GM23248 (cell line): ENCODE data around the gene GJA3. TPM values are rescaled to one million over a fixed set of nuclear protein-coding genes. Genes with fewer than 3 reads are reported as not detected.

Experiments
- DNase-seq: peaks from one replicate; pipeline ENCODE4 v3.0.0-alpha.2; 2015
- H2AFZ ChIP-seq: fragments of 200-600 bp; sonication (generic); 2 replicates; pipeline ENCODE4 v1.6.1; 2016; ENCODE audit warnings: antibody characterized with exemption
- H3F3A ChIP-seq: fragments of 200-600 bp; sonication (generic); 2 replicates; pipeline ENCODE4 v1.6.1; 2016; ENCODE audit warnings: mild to moderate bottlenecking, antibody characterized with exemption, mixed run types; ENCODE audit not compliant: insufficient read depth
- H3K27ac ChIP-seq: fragments of 200-600 bp; sonication (generic); 2 replicates; pipeline ENCODE4 v1.5.1; 2016; ENCODE audit warnings: mild to moderate bottlenecking
- H3K27me3 ChIP-seq: fragments of 200-600 bp; sonication (generic); replicated peaks from 2 replicates; pipeline ENCODE4 v1.6.1; 2016; ENCODE audit warnings: mild to moderate bottlenecking; ENCODE audit not compliant: insufficient read depth
- H3K36me3 ChIP-seq: fragments of 200-600 bp; sonication (generic); 2 replicates; pipeline ENCODE4 v1.6.1; 2016; ENCODE audit warnings: low read depth, mild to moderate bottlenecking
- H3K4me1 ChIP-seq: fragments of 200-600 bp; sonication (generic); 2 replicates; pipeline ENCODE4 v1.6.1; 2016; ENCODE audit warnings: mild to moderate bottlenecking; ENCODE audit not compliant: insufficient read depth
- H3K4me2 ChIP-seq: fragments of 200-600 bp; sonication (generic); one replicate; pipeline ENCODE4 v1.6.1; 2016; ENCODE audit warnings: mild to moderate bottlenecking; ENCODE audit not compliant: unreplicated experiment
- H3K4me3 ChIP-seq: fragments of 200-600 bp; sonication (generic); 2 replicates; pipeline ENCODE4 v1.5.1; 2016; ENCODE audit warnings: mild to moderate bottlenecking
- H3K79me2 ChIP-seq: fragments of 200-600 bp; sonication (generic); 2 replicates; pipeline ENCODE4 v1.6.1; 2016; ENCODE audit warnings: mild to moderate bottlenecking; ENCODE audit not compliant: insufficient read depth
- H3K9ac ChIP-seq: fragments of 200-600 bp; sonication (generic); 2 replicates; pipeline ENCODE4 v1.6.1; 2016; ENCODE audit warnings: mild to moderate bottlenecking
- H3K9me2 ChIP-seq: fragments of 200-600 bp; sonication (generic); 2 replicates; pipeline ENCODE4 v1.6.1; 2016; ENCODE audit warnings: mixed run types, mild to moderate bottlenecking, moderate library complexity; ENCODE audit not compliant: insufficient read depth
- H3K9me3 ChIP-seq: fragments of 200-600 bp; sonication (generic); one replicate; pipeline ENCODE4 v1.6.1; 2017; ENCODE audit warnings: low read depth
- H4K20me1 ChIP-seq: fragments of 200-600 bp; sonication (generic); 2 replicates; pipeline ENCODE4 v1.6.0; 2016; ENCODE audit not compliant: insufficient read depth
- EZH2 ChIP-seq: fragments of 200-600 bp; sonication (generic); IDR thresholded peaks from 2 replicates; pipeline ENCODE4 v1.6.1; 2018; ENCODE audit warnings: antibody characterized with exemption, mild to moderate bottlenecking; ENCODE audit not compliant: insufficient read depth, poor library complexity, severe bottlenecking
- EZH2phosphoT487 ChIP-seq: fragments of 200-600 bp; sonication (generic); IDR thresholded peaks from 2 replicates; pipeline ENCODE4 v1.6.1; 2018; ENCODE audit warnings: antibody characterized with exemption, moderate library complexity, mild to moderate bottlenecking, low read depth; ENCODE audit not compliant: insufficient read depth
- WGBS, 2 experiments: methylation state at CpG; one replicate each; pipeline ENCODE4 v1.1.6; 2015 to 2017; ENCODE audit warnings: low lambda C conversion rate in 2 of 2, low coverage in 1 of 2; ENCODE audit errors: missing lambda C conversion rate in 2 of 2; 5-methylcytosine and 5-hydroxymethylcytosine counted together
- in situ Hi-C: fragments of 300-500 bp; cut with MboI; formaldehyde crosslinking; loops from 2 replicates; pipeline ENCODE4 v1.15.0; 2020
- polyA plus RNA-seq: library from polyadenylated mRNA; unstranded; fragments of >200 nt; fragmentation: Nextera tagmentation; extraction: Ambion mirVana; gene quantifications from 2 replicates; pipeline ENCODE4 v1.2.1, GENCODE V29; 2016
- total RNA-seq: library from RNA; depleted of rRNA; stranded (reverse); fragments of >200 nt; shearing (Covaris generic); gene quantifications from 2 replicates; pipeline ENCODE4 v1.2.3, GENCODE V29; 2014

GJA3 gene
- total and polyA plus RNA-seq, 2 experiments from 2014 or later: 1.9 to 5.5 TPM

- H2AFZ ChIP-seq: no peak overlapping the region
- no peak overlapping the region for H3K4me2 ChIP-seq
- no peak overlapping the region for H3K27ac ChIP-seq
- H3K9me3 ChIP-seq: no peaks in the 10 kb centered on the region
- no peaks in the 10 kb centered on the region for H3K9me2 ChIP-seq
- no peaks in the 10 kb centered on the region for H3K4me1 ChIP-seq
- 58 to 65% methylated on average over 8 of the region's 8 CpGs for WGBS, 2 experiments
- in situ Hi-C loops: no loop called here
- no peaks in the 10 kb centered on the region for H3F3A ChIP-seq
- no peaks in the 10 kb centered on the region for H4K20me1 ChIP-seq
- H3K9ac ChIP-seq: no peak overlapping the region
- TF ChIP-seq EZH2 (no peak), EZH2phosphoT487 (no peak)
- H3K27me3 ChIP-seq: 0 out of 2 replicates have a peak, but pooled peaks cover 3% of the 10 kb centered on the region
- H3K79me2 ChIP-seq: no peaks in the 10 kb centered on the region
- no peak overlapping the region for H3K4me3 ChIP-seq
- no peak for DNase-seq
- H3K36me3 ChIP-seq: no peaks in the 10 kb centered on the region
Observed at GRCh38 chr13:20134732-20135131, 26.1 kb downstream of the GJA3 start.

GRCh38 chr13:20132052-20132634, 28.7 kb downstream of the GJA3 start:
- Histone ChIP-seq H3K9ac (no peak overlapping the region), H3K27ac (no peak overlapping the region), H3K9me2 (no peaks in the 10 kb centered on the region), H3K79me2 (no peaks in the 10 kb centered on the region), H2AFZ (no peak overlapping the region), H3K27me3 (0 out of 2 replicates have a peak, but pooled peaks cover 3% of the 10 kb centered on the region), H3K9me3 (no peaks in the 10 kb centered on the region), H3K4me1 (no peaks in the 10 kb centered on the region), H3K4me3 (no peak overlapping the region), H3K36me3 (no peaks in the 10 kb centered on the region), H4K20me1 (no peaks in the 10 kb centered on the region), H3K4me2 (no peak overlapping the region), H3F3A (no peaks in the 10 kb centered on the region)
- in situ Hi-C loops: no loop called here
- no peak for TF ChIP-seq EZH2phosphoT487
- TF ChIP-seq EZH2: no peak
- no peak for DNase-seq
- 68 to 74% methylated on average over 10 of the region's 10 CpGs for WGBS, 2 experiments

- Histone ChIP-seq H3K36me3 (no peaks in the 10 kb centered on the region), H4K20me1 (no peaks in the 10 kb centered on the region), H3K79me2 (no peaks in the 10 kb centered on the region), H3K9me2 (no peaks in the 10 kb centered on the region), H3K4me3 (no peak overlapping the region), H3K27me3 (no peaks in the 10 kb centered on the region), H3K9me3 (no peaks in the 10 kb centered on the region), H2AFZ (no peak overlapping the region), H3K4me2 (no peak overlapping the region), H3K4me1 (no peaks in the 10 kb centered on the region), H3K9ac (no peak overlapping the region), H3F3A (peaks cover 6% of the 10 kb centered on the region; the same call in 1 of the 2 replicates), H3K27ac (no peak overlapping the region)
- TF ChIP-seq EZH2 (no peak), EZH2phosphoT487 (no peak)
- 61 to 62% methylated on average over 11 of the region's 11 CpGs for WGBS, 2 experiments
- no peak for DNase-seq
- in situ Hi-C loops: no loop called here
Observed at GRCh38 chr13:20131057-20131832, 29.6 kb downstream of the GJA3 start.

- H3K4me2 ChIP-seq: no peak overlapping the region
- no peak overlapping the region for H3K27ac ChIP-seq
- no peaks in the 10 kb centered on the region for H3K9me2 ChIP-seq
- H3K9me3 ChIP-seq: no peaks in the 10 kb centered on the region
- no peak overlapping the region for H3K4me3 ChIP-seq
- H3F3A ChIP-seq: peaks cover 11% of the 10 kb centered on the region
- no peak overlapping the region for H3K9ac ChIP-seq
- no peaks in the 10 kb centered on the region for H3K79me2 ChIP-seq
- in situ Hi-C loops: no loop called here
- WGBS, 2 experiments: 79 to 80% methylated on average over 2 of the region's 2 CpGs
- peaks cover 2% of the 10 kb centered on the region for H3K4me1 ChIP-seq
- H2AFZ ChIP-seq: no peak overlapping the region
- DNase-seq: no peak
- H3K27me3 ChIP-seq: no peaks in the 10 kb centered on the region
- TF ChIP-seq EZH2phosphoT487: no peak
- no peak for TF ChIP-seq EZH2
- no peaks in the 10 kb centered on the region for H3K36me3 ChIP-seq
- no peaks in the 10 kb centered on the region for H4K20me1 ChIP-seq
Observed at GRCh38 chr13:20130652-20131051, 30.2 kb downstream of the GJA3 start.
